ENCODE measurements around the gene NR1D1. TPM values are rescaled to one million over a fixed set of nuclear protein-coding genes. Genes with fewer than 3 reads are reported as not detected.

NR1D1 gene
- total RNA-seq, 2 donors from 2014 or later, result 10.3 to 29.1 TPM

DNA sequence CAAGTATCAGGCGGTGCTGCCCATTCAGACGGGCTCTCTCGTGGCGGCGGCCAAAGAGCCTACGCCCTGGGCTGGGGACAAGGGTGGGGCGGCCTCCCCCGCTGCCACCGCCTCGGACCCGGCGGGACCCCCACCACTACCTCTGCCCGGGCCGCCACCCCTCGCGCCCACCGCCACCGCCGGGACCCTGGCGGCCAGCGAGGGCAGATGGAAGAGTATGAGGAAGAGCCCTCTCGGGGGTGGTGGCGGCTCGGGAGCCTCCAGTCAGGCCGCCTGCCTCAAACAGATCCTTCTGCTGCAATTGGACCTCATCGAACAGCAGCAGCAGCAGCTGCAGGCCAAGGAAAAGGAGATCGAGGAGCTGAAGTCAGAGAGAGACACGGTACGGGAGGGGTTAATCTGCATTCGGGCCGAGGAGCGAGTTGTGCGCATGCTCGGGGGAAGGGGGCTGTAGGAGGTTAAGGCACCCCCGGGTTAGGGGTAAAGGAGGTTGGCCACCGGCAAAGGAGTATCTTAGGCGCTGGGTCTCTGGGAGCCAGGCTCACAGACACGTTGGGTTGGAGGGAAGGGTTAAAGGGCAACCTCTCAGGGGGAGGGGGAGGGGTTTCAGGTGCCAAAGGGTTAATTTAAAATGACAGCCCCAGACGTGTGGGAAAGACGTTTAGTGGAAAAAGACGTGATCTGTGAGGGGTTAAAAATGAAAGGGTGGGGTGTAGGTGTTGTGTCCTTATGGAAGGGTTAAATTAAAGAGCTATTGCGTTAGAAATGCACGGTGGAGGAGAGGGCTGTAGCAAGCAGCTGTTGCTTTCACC is 22.8 kb upstream of the NR1D1 start:
- peak overlapping the region; percentile 100 for H3K4me3 ChIP-seq
- TF ChIP-seq, protein P1, sequence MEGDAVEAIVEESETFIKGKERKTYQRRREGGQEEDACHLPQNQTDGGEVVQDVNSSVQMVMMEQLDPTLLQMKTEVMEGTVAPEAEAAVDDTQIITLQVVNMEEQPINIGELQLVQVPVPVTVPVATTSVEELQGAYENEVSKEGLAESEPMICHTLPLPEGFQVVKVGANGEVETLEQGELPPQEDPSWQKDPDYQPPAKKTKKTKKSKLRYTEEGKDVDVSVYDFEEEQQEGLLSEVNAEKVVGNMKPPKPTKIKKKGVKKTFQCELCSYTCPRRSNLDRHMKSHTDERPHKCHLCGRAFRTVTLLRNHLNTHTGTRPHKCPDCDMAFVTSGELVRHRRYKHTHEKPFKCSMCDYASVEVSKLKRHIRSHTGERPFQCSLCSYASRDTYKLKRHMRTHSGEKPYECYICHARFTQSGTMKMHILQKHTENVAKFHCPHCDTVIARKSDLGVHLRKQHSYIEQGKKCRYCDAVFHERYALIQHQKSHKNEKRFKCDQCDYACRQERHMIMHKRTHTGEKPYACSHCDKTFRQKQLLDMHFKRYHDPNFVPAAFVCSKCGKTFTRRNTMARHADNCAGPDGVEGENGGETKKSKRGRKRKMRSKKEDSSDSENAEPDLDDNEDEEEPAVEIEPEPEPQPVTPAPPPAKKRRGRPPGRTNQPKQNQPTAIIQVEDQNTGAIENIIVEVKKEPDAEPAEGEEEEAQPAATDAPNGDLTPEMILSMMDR (IDR thresholded peaks at IDR 0.05), result no peak
- H3K4me1 ChIP-seq (ENCODE audit: control insufficient read depth in 1 of 2, low read depth in 2 of 2), result peaks cover 11 to 33% of the 10 kb centered on the region in 2 donors
- no peaks in the 10 kb centered on the region for H3K27me3 ChIP-seq (replicated peaks; ENCODE audit: insufficient read depth)
- no peaks in the 10 kb centered on the region for H3K9me3 ChIP-seq
- no peak for ATAC-seq (ENCODE audit: insufficient number of reproducible peaks, low FRiP score, low read depth)
- H3K36me3 ChIP-seq, result peaks cover 4% of the 10 kb centered on the region
- peak overlapping the region; percentile 96 to 97 for H3K27ac ChIP-seq
- no peak for DNase-seq (ENCODE audit: low spot score)

DNA sequence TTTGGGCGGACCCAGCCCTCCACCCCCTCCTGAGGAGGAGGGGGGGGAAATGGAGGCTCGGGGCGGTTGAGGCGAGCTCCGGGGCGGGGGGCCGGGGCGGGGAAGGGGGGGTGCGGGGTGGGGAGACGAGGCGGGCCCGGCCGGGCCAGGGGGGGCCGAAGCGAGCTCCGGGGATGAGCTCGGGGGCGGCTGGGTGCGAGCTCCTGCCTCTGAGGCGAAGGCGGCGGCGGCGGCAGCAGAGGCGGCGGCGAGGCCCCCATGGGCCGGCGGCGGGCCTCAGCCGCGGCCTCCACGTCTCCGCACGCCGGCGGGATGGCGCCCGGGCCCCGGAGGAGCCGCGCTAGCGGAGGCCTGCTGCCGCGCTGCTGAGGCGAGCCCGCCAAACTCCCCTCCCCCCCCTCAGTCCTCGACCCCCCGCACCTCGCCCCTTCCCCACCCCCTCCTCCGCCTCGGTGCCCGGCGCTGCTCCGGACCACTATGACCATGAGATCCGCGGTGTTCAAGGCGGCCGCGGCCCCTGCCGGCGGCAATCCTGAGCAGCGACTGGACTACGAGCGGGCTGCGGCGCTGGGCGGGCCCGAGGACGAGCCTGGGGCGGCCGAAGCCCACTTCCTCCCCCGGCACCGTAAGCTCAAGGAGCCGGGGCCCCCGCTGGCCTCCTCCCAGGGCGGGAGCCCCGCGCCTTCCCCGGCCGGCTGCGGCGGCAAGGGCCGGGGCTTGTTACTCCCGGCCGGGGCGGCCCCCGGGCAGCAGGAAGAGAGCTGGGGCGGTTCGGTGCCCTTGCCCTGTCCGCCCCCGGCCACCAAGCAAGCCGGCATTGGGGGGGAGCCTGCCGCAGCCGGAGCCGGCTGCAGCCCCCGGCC is 22.0 kb upstream of the NR1D1 start:
- DNase-seq (ENCODE audit: low spot score) (no peak), ATAC-seq (ENCODE audit: insufficient number of reproducible peaks, low FRiP score, low read depth) (peak; percentile 47)
- H3K27me3 ChIP-seq (replicated peaks; ENCODE audit: insufficient read depth), result no peaks in the 10 kb centered on the region
- TF ChIP-seq, protein P1 (IDR thresholded peaks at IDR 0.05), result no peak
- peak overlapping the region; percentile 100 for H3K4me3 ChIP-seq
- peaks cover 4% of the 10 kb centered on the region for H3K36me3 ChIP-seq
- H3K27ac ChIP-seq, result peak overlapping the region; percentile 96 to 97
- H3K9me3 ChIP-seq, result no peaks in the 10 kb centered on the region
- H3K4me1 ChIP-seq (ENCODE audit: control insufficient read depth in 1 of 2, low read depth in 2 of 2), result peaks cover 11 to 33% of the 10 kb centered on the region in 2 donors

DNA sequence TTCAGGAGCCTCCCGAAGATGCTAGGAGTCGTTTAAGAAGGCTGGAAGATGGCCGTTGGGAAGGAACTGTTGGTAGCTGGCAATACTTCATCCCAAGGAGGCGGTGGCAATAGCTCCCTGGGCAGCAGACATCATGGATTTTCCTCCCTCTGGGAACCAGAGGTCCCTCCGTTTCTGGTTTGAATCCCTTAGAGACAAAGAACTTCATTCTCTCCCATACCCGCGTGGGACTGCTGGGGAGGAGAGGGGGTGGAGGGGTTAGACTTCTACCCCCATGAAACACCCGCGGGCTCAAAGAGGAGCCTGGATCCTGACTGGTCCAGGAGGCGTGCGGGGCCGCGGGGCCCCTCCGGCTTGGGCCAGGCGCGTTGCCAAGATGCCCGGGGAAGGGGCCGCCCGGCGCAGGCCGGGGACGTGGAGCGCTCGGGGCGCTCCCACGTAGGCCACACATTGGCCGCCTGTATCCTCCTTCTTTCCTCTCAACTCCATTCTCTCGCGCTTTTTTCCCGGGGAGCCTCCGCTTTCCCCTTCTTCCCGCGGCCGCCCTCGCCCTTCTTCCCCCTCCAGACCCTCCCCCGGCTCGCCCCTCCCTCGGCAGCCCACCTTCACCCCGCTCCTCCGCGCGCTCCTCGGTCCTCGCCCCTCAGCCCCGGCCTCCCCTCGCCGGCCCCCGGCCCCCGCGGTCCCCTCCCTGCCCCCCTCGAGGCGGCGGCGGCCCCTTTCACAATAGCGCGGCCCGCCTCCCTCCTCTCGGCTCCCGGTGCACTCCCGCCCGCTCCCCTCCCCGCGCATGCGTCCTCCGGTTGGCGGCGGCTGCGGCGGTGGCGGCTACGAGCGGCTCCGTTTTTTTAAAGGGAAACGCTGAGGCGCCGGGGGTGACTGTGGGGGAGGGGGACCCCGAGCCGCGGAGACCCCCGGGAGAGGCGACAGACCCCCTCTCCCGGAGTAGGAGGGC is 21.1 kb upstream of the NR1D1 start, which contains the start of gene MSL1:
Gene MSL1 (plus strand): TSS at position 791 of the 955 bp plus-strand sequence. CDS start 642 bp downstream, outside the sequence.
- Histone ChIP-seq H3K4me1 (ENCODE audit: control insufficient read depth in 1 of 2, low read depth in 2 of 2) (peaks cover 11 to 33% of the 10 kb centered on the region in 2 donors), H3K27ac (peak within 1 kb of the TSS; percentile 96 to 97), H3K9me3 (no peaks in the 10 kb centered on the region), H3K4me3 (peak within 1 kb of the TSS; percentile 100), H3K27me3 (replicated peaks; ENCODE audit: insufficient read depth) (no peaks in the 10 kb centered on the region), H3K36me3 (peaks cover 4% of the 10 kb centered on the region)
- ATAC-seq (ENCODE audit: insufficient number of reproducible peaks, low FRiP score, low read depth), result peak; percentile 74
- TF ChIP-seq, protein P1 (IDR thresholded peaks at IDR 0.05), result no peak
- DNase-seq (ENCODE audit: low spot score), result no peak

DNA sequence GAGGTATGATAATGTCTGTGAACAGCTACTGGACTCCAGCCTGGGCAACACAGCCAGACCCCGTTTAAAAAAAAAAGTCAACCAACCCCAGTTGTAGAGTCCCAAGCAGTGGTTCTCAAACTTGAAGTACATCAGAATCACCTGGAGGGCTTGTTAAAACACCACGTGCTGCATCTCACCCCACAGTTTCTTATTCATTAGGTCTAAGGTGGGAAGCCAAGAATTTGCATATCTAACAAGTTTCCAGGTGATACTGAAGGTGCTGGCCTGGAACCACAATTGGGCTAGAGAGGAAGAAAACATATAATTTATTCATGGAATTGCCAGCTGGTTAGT is 14.7 kb upstream of the NR1D1 start:
- ATAC-seq (ENCODE audit: insufficient number of reproducible peaks, low FRiP score, low read depth) (no peak), DNase-seq (ENCODE audit: low spot score) (no peak)
- Histone ChIP-seq H3K9me3 (no peaks in the 10 kb centered on the region), H3K4me1 (ENCODE audit: control insufficient read depth in 1 of 2, low read depth in 2 of 2) (peaks cover 33 to 54% of the 10 kb centered on the region in 2 donors), H3K27me3 (replicated peaks; ENCODE audit: insufficient read depth) (no peaks in the 10 kb centered on the region), H3K27ac (peak overlapping the region; percentile 88 to 97), H3K4me3 (no peak overlapping the region), H3K36me3 (no peaks in the 10 kb centered on the region)
- TF ChIP-seq, protein P1 (IDR thresholded peaks at IDR 0.05), result no peak

Measured in thoracic aorta (tissue), 2 donors.